RPMI8226 (cell line): Measurements from ENCODE around the gene IDNK.
A peak's percentile ranks its signal among the peaks of the same experiment; 100 is the strongest.
"Not testable (repeated sequence)": the region's sequence is repeated elsewhere in the genome, so short reads cannot be mapped to it uniquely, and the experiment has no call there.

Source experiments
- DNase-seq: peaks from one replicate; pipeline ENCODE4 v3.0.0-alpha.2; 2015

The IDNK gene

GRCh38 chr9:83622939-83623678 is at the start of gene IDNK:
TSS of gene IDNK (plus strand) at chr9:83623143. CDS start at chr9:83623172, 29 bp downstream.
- peak; percentile 55 for DNase-seq

GRCh38 chr9:83574482-83574881 is 48.5 kb upstream of the IDNK start:
- DNase-seq = no peak

GRCh38 chr9:83582029-83582428 is 40.9 kb upstream of the IDNK start:
- DNase-seq = no peak

GRCh38 chr9:83583151-83584014 is 39.6 kb upstream of the IDNK start:
- DNase-seq = peak; percentile 51

GRCh38 chr9:83584995-83585394 is 37.9 kb upstream of the IDNK start:
- DNase-seq = no peak

GRCh38 chr9:83588256-83588655 is 34.7 kb upstream of the IDNK start:
- no peak for DNase-seq

GRCh38 chr9:83596899-83597504 is 25.9 kb upstream of the IDNK start:
- DNase-seq = peak; percentile 48

GRCh38 chr9:83598487-83598886 is 24.5 kb upstream of the IDNK start:
- DNase-seq = no peak

GRCh38 chr9:83599071-83599470 is 23.9 kb upstream of the IDNK start:
- no peak for DNase-seq

- DNase-seq = no peak
Observed at GRCh38 chr9:83601463-83601862, 21.5 kb upstream of the IDNK start.

- not testable (repeated sequence) for DNase-seq
Observed at GRCh38 chr9:83607620-83608019, 15.3 kb upstream of the IDNK start.

- DNase-seq = not testable (repeated sequence)
Observed at GRCh38 chr9:83613298-83613697, 9.6 kb upstream of the IDNK start.

- no peak for DNase-seq
Observed at GRCh38 chr9:83617299-83617698, 5.6 kb upstream of the IDNK start.

GRCh38 chr9:83620841-83621636 is 1.9 kb upstream of the IDNK start:
- peak; percentile 32 for DNase-seq

- peak; percentile 53 for DNase-seq
Observed at GRCh38 chr9:83622433-83622938, 457 bp upstream of the IDNK start.

GRCh38 chr9:83623679-83624076 is 735 bp downstream of the IDNK start:
- DNase-seq = no peak

GRCh38 chr9:83625178-83625577 is 2.2 kb downstream of the IDNK start:
- no peak for DNase-seq

- no peak for DNase-seq
Observed at GRCh38 chr9:83628540-83628939, 5.6 kb downstream of the IDNK start.

- DNase-seq = no peak
Observed at GRCh38 chr9:83629433-83630104, 6.6 kb downstream of the IDNK start.

GRCh38 chr9:83630938-83631457 is 8.1 kb downstream of the IDNK start:
- DNase-seq = no peak

GRCh38 chr9:83633255-83633654 is 10.3 kb downstream of the IDNK start:
- no peak for DNase-seq

GRCh38 chr9:83633676-83634075 is 10.7 kb downstream of the IDNK start:
- no peak for DNase-seq
